Hypothalamus (tissue), 51 donors: ENCODE data around the gene UPK3A.
A peak's percentile ranks its signal among the peaks of the same experiment; 100 is the strongest.
"Not testable (repeated sequence)": the region's sequence is repeated elsewhere in the genome, so short reads cannot be mapped to it uniquely, and the experiment has no call there.

ENCODE experiments used
- DNase-seq, 51 donors: peaks; one replicate each; lab custom pipeline; 2025; lab: John Stamatoyannopoulos, UW

UPK3A gene

DNA sequence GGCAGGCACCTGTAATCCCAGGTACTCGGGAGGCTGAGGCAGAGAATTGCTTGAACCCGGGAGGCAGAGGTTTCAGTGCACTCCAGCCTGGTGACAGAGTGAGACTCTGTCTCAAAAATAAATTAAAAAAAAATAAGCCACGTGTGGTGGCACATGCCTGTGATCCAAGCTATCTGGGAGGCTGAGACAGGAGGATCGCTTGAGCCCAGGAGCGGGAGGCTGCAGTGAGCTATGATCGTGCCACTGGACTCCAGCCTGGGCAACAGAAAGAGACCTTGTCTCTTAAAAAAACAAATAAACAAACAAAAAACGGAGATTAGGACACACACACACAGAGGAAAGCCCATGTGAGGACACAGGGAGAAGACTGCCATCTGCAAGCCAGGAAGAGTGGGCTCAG, 7.0 kb upstream of the UPK3A start:
- not testable (repeated sequence) for DNase-seq

DNA sequence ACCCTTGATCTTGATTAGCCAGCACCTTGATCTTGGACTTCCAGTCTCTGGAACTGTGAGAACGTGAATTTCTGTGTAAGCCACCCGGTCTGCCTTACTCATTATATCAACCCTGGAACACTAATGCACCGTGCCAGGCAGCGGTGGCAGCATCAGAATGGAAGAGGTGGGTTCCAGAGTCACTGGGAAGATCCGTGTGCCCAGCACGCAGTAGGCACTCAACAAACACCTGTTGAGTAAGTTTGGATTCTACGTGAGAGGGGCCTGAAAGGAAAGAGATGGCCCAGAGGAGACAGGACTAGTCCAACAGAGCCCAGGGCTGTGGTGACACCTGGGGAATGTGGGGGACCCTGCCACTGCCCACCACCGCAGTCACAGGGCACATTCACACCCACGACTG, 6.6 kb upstream of the UPK3A start:
- DNase-seq, result no peak

DNA sequence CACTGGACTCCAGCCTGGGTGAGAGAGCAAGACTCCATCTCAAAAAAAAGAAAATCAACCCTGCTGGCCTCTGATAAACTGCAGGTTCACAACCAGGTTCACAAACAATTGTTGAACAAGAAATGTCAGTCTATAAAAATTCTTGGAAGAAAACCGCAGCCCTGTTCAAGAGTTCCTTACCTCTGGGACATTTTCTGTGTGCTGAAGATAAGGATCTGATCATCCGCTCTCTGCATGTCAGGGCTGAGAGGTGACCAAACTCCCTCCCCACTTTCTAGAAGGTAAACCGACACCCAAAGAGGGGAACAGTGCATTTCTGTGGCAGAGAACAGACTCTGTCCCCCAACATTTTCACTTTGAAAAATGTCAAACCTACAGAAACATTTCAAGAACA, 4.2 kb upstream of the UPK3A start:
- DNase-seq, result no peak

DNA sequence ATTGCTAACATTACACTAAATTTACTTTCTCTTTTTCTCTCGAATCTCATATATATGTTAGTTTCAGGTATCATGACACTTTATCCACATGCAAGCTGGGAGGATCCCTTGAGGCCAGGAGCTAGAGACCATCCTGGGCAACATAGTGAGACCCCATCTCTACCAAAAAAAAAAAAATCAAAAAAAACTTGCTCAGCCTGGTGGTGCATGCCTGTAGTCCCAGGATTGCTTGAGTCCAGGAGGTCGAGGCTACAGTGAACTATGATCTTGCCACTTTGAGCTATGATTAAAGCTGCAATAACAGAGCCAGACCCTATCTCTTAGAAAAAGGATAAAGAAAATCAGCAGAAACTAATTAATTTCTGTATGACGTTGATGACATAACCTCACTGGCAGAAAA, 3.7 kb upstream of the UPK3A start:
- no peak for DNase-seq

DNA sequence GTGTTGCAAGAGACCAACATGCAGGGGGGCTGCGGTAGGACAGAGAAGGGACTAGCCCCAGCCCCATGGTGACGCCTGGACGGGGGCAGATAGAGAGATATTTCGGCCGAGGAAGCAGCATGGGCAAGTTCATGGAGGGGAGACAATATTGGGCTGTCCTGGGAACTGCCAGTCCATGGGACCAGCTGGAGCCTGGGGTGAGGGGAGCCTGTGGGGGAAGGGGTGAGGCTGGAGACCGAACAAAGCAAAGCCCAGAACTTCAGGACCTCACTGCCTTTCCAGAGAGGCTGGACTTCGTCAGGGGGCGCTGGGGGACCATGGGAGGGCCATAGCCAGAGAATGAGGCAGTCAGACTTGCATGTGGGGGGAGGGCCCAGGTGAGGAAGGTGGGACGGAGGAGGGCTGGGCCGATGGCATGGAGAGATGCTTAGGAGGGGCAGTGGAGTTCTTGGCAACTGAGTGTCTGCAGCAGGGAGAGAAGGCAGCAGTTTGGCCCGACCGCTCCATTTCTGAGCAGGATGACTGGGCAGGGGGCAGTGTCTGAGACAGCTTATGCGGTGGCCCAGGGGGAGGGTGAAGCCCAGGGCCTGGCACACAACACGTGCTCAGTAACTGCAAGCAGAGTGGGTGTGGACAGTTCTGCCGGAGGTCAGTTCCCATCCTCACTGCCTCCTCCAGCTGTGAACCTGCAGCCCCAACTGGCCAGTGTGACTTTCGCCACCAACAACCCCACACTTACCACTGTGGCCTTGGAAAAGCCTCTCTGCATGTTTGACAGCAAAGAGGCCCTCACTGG, 712 bp downstream of the UPK3A start:
- DNase-seq, result no peak

DNA sequence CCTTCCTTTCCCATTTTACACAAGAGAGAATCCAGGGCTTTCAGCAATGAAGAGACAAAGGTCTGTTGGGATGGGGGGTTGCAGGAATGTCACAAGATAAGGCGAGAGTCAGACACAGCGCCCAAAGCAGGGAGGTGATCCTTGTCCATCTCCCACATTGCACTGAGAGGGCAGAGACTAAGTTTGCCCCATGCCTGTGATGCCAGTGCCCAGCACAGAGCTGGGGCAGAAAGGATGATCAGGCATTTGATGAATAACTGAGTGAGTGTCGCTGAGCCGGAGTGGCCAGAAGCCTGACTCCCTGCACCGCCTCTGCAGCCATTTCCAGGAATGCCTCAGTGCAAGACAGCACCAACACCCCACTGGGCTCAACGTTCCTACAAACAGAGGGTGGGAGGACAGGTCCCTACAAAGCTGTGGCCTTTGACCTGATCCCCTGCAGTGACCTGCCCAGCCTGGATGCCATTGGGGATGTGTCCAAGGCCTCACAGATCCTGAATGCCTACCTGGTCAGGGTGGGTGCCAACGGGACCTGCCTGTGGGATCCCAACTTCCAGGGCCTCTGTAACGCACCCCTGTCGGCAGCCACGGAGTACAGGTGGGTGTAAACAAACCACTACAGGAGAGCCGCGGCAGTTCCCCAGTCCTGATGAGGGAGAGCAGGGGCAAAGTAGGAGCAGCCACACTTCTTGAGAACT, 2.3 kb downstream of the UPK3A start:
- no peak for DNase-seq

DNA sequence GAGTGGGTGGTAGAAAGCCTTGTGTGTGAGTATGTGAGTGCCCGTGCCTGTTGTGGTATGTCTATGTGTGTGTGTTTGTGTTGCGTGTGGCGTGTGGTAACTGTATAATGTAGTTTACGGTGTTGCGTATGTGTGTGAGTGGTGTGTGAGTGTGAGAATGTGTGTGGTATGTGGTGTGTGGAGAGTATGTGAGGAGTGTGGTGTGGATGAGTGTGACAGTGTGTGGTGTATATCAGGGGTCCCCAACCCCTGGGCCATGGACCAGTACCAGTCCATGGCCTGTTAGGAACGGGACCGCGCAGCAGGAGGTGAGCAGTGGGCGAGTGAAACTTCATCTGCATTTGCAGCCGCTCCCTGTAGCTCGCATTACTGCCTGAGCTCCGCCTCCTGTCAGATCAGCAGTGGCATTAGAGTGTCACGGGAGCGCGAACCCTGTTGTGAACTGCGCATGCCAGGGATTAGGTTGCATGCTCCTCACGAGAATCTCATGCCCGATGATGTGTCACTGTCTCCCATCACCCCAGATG, 5.7 kb downstream of the UPK3A start:
- DNase-seq, result peak in 5 of 51 donors; percentile 12 to 38 (median 28)

DNA sequence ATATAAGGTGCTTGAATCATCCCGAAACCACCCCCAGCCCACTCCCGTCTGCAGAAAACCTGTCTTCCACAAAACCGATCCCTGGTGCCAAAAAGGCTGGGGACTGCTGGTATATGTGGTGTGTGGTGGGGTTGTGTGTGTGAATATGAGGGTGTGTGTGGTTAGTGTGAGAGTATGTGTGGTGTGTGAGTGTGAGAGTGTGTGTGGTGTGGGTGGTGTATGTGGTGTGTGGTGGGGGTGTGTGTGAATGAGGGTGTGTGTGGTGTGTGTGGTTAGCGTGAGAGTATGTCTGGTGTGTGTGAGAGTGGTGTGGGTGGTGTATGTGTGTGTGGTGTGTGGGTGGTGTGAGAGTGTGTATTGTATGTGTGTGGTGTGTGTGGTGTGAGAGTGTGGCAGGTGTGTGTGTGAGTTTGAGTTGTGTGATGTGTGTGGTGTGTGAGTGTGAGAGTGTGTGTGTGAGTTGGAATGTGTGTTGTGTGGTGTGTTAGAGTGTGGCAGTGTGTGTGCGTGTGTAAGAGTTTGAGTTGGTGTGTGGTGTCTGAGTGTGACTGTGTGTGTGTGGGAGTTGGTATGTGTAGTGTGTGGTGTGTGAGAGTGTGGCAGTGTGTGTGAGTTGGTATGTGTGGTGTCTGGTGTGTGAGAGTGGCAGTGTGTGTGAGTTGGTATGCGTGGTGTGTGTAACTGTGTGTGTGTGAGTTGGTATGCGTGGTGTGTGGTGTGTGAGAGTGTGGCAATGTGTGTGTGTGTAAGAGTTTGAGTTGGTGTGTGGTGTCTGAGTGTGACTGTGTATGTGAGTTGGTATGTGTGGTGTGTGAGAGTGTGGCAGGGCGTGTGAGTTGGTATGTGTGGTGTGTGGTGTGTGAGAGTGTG, 6.5 kb downstream of the UPK3A start:
- no peak for DNase-seq

DNA sequence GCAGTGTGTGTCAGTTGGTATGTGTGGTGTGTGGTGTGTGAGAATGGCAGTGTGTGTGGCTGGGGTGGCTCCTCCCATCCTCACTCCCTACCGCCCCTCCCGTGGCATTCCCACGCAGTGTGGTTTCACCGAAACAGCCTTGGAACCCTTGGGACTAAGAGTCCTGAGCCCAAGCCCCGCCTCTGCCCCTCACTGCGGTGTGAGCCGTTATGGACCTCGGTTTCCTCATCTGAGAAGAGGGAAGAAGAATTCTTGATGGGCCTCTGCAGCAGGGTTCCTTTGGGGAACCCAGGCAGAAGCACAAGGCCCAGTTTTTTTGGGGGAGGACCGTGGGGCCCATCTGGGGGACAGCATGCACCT, 7.2 kb downstream of the UPK3A start:
- DNase-seq, result no peak

DNA sequence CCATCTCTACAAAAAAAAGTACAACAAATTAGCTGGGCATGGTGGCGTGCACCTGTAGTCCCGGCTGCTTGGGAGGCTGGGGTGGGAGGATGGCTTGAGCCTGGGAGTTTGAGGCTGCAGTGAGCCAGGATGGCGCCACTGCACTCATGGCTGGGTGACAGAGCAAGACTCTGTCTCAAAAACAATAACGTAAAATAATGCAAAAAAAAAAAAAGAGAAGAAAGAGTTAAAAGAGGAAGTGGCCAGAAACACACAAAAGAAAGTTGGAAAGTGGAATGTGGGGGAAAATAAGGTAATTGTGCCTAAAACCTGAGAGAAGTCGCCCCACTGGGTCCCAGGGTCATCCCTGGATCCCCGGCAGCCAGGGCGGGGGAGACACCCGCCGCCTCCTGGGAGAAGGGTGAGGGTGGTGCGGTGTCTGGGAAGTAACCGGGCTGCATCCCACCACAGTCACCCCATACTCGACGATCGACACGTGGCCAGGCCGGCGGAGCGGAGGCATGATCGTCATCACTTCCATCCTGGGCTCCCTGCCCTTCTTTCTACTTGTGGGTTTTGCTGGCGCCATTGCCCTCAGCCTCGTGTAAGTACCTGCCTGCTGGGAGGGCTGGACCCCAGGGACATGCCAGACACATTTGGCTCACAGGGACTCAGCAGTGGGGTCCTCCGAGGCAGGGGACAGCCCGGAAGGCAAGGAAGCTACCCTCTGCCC, 8.1 kb downstream of the UPK3A start:
- peak in 2 of 51 donors; percentile 10 to 13 for DNase-seq

DNA sequence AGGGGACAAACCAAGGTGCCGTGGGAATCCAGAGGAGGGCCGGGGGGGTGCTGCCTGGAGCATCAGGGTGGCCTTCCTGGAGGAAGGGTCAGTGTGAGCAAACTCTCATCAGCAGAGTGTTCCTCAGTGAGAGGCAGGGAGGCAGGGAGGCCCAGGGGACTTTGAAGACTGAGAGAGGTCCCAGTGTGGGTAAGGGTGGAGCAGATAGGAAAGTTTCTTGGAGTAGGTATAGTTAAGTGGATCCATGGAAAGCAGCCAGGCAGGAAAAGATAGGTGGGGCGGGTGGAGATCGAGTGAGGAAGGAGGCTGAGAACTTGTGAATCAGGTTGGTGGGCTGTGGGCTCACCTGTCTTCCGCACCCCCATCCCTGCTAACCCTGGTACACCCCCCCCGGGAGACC, 9.3 kb downstream of the UPK3A start:
- DNase-seq, result no peak

DNA sequence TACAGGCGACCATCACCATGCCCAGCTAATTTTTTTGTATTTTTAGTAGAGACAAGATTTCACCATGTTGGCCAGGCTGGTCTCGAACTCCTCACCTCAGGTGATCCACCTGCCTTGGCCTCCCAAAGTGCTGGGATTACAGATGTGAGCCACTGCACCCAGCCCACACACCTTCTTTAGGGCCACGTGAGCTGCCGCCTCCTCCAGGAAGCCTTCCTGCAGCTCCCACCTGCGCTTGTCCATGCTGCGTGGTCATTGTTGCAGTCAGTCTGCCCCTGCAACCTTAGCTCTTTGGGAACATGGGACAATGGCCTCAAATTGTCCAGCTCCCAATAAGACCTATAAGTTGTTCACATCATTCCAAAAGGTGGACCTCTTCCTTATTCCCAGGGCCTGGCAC, 10.3 kb downstream of the UPK3A start:
- DNase-seq, result not testable (repeated sequence)

DNA sequence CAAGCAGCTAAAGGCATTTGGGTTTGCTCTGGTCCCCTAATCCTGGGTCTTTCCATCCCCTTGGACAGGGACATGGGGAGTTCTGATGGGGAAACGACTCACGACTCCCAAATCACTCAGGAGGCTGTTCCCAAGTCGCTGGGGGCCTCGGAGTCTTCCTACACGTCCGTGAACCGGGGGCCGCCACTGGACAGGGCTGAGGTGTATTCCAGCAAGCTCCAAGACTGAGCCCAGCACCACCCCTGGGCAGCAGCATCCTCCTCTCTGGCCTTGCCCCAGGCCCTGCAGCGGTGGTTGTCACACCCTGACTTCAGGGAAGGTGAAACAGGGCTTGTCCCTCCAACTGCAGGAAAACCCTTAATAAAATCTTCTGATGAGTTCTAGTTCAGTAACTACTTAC, 10.7 kb downstream of the UPK3A start:
- DNase-seq, result no peak

DNA sequence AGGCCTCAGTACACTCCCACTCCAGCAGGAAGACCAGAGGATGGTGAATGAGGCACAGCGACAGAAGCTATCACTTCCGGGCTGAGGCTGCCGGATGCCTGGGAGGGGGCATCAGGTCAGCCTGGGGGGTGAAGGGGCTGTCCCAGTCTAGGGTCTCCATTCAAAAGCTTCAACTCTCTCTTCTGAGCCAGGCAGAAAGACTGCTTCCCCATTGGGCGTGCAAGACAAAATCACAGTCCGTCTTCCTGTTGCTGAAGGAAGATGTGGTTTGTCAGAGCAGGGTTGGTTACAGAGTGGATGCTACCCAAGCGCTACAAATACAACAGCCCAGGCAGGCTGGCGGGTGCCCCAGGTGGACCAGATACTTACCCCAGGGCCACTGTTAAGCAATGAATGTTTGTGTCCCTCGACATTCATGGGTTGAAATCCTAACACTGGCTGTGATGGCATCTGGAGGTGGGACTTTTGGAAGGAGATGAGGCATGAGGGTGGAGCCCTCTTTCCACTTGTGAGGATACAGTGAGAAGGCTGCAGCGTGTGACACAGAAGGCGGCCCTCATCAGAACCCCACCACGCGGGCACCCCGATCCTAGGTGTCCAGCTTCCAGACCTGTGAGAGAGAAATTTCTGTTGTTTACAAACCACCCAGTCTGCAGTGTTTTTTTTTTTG, 12.0 kb downstream of the UPK3A start:
- DNase-seq, result no peak

DNA sequence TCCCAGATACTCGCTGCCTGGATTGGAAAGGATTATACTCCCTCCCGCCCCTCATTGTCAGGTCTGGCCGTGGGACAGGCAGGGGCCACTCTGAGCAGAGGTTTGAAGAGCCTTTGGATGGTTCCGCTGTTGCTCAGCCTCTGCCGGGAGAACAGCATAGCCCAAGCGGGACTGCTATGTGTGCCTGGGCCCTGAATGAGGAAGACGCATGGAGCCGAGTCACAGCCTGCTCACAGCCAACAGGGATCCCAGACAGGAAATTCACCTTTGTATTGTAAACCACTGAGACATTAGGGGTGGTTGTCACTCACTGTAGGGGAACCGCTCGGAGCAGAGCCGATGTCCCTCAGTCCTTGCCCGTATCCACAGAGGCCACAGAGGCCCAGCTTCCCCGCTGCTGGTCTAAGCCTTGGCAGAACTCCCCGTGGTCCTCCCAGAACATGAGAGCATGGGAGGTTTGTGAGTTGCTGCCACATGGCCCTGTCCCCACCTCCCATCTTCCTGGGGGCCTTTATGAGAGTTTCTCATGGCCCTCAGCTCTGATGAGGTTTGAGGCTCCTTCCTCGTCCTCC, 14.3 kb downstream of the UPK3A start:
- no peak for DNase-seq

DNA sequence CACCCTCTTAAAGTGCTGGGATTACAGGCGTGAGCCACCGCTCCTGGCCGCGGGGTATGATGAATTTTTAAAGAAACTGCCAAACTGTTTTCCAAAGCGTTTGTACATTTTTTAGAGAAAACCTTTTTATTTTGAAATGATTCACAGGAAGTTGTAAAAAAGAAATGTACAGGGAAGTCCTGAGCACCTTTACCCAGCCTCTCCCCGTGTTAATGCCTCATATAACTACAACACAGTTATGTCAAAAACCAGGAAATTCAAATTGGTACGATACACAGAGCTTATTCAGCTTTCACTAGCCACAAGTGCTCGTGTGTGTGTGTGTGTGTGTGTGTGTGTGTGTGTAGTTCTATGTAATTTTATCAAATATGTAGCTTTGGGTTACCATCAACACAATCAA, 18.0 kb downstream of the UPK3A start:
- DNase-seq, result no peak

DNA sequence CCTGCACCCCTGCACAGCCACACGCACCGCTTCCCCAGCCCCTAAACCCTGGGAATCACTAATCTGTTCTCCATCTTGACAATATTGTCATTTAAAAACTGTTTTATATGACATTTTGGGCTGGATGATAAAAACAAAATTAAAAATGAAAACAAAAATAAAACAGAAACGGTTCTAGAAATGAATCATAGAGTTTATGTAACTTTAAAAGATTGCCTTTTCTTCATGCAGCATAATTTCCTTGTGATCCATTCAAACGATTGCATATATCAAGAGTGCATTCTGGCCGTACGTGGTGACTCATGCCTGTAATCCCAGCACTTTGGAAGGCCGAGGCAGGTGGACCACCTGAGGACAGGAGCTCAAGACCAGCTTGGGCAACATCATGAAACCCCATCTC, 18.4 kb downstream of the UPK3A start:
- no peak for DNase-seq

DNA sequence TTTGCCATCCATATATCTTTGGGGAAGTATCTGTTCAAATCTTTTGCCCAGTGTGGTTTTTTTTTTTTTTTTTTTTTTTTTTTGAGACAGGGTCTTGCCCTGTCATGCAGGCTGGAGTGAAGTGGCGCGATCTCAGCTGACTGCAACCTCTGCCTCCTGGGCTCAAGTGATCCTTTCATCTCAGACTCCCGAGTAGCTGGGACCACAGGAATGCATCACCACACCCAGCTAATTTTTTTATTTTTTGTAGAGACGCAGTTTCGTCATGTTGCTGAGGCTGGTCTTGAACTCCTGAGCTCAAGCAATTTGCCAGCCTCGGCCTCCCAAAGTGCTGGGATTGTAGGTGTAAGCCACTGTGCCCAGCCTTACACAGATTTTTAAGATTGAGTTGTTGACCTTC, 20.2 kb downstream of the UPK3A start:
- no peak for DNase-seq

DNA sequence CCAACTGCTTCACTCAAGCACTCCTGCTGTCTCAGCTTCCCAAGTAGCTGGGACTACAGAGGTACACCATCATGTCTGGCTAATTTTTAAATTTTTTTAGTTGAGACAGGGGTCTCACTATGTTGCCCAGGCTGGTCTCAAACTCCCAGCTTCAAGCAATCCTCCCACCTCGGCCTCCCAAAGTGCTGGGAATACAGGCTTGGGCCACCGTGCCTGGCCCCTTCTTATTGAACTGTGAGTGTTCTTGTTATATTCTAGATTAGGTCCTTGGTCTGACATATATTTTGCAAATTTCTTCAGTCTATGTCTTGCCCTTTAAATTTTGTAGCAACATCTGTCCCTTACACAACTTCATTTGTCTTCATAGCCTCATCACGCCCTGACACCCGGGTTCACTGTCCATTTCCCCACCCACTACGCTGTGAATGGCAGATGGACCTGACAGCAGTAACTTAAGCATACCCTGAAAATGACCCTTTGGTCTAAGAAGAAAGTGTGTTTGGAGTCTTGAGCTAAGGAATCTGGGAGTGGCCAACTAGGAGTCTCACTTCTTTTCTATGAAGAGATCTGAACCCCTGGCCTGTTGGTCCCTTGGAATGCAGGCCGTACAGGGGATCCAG, 20.8 kb downstream of the UPK3A start:
- DNase-seq, result no peak
